Ectodermal cell (in vitro differentiated cells): Measurements from ENCODE around the gene PARP15.

ENCODE experiments used
- H3K27ac ChIP-seq: 2 replicates; pipeline ENCODE4 v1.7.0; 2013; ENCODE audit warnings: mild to moderate bottlenecking, low read depth, low read length; ENCODE audit not compliant: insufficient read depth, poor library complexity, severe bottlenecking
- H3K27me3 ChIP-seq: 2 replicates; pipeline ENCODE4 v1.7.0; 2013; ENCODE audit warnings: mild to moderate bottlenecking, low read length; ENCODE audit not compliant: insufficient read depth, control insufficient read depth, poor library complexity, severe bottlenecking
- H3K36me3 ChIP-seq: one replicate; pipeline ENCODE4 v1.7.0; 2013; ENCODE audit warnings: low read length; ENCODE audit not compliant: control insufficient read depth, insufficient read depth
- H3K4me1 ChIP-seq: one replicate; pipeline ENCODE4 v1.7.0; 2013; ENCODE audit warnings: low read length; ENCODE audit not compliant: control insufficient read depth, insufficient read depth
- H3K4me3 ChIP-seq: 2 replicates; pipeline ENCODE4 v1.7.0; 2013; ENCODE audit warnings: low read depth, low read length, control low read depth; ENCODE audit not compliant: insufficient read depth
- H3K9me3 ChIP-seq: 2 replicates; pipeline ENCODE4 v1.7.0; 2013; ENCODE audit warnings: mild to moderate bottlenecking, low read length, moderate library complexity; ENCODE audit not compliant: control insufficient read depth
- WGBS, 2 experiments: methylation state at CpG; one replicate each; pipeline ENCODE4 v1.1.7; 2013; ENCODE audit warnings: missing lambda C conversion rate in 2 of 2; 5-methylcytosine and 5-hydroxymethylcytosine counted together

The PARP15 gene

DNA sequence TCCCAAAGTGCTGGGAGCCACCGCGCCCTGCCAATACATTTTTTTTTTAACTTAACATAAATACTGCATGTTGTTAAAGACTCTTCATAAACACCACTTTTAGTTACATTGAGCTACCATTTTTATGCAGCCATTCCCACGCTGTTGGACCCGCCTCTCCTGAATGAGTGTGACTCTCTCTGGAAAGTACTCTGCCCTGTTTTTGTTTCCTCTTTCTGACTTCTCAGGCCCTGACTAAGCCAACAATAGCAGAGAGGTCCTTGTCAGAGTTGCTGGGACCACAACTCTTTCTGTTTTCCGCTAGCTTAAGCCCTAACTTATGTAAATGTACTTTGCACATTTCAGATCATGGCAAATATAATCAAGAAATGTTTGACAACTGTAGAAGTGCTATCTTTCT lies 35.2 kb downstream of the PARP15 start:
- H3K27ac ChIP-seq, result no peak overlapping the region
- 92% methylated on average over 5 of the region's 5 CpGs for WGBS, 2 experiments

GRCh38 chr3:122615303-122615702 lies 37.9 kb downstream of the PARP15 start:
- Histone ChIP-seq H3K4me3 (no peak overlapping the region), H3K27me3 (no peaks in the 10 kb centered on the region), H3K4me1 (peaks cover 9% of the 10 kb centered on the region), H3K36me3 (no peaks in the 10 kb centered on the region), H3K27ac (no peak overlapping the region), H3K9me3 (no peaks in the 10 kb centered on the region)
- 20 to 34% methylated on average over 2 of the region's 3 CpGs for WGBS, 2 experiments

More for the DNA sequence above, 35.2 kb downstream of the PARP15 start:
- Histone ChIP-seq H3K4me1 (peaks cover 9% of the 10 kb centered on the region), H3K36me3 (no peaks in the 10 kb centered on the region), H3K4me3 (no peak overlapping the region), H3K9me3 (no peaks in the 10 kb centered on the region), H3K27me3 (no peaks in the 10 kb centered on the region)

- WGBS, 2 experiments, result 76 to 77% methylated on average over 3 of the region's 3 CpGs
- H3K9me3 ChIP-seq, result no peaks in the 10 kb centered on the region
- H3K27ac ChIP-seq, result no peak overlapping the region
- H3K36me3 ChIP-seq, result no peaks in the 10 kb centered on the region
- H3K27me3 ChIP-seq, result no peaks in the 10 kb centered on the region
- H3K4me3 ChIP-seq, result no peak overlapping the region
- H3K4me1 ChIP-seq, result peaks cover 9% of the 10 kb centered on the region
Measured at GRCh38 chr3:122618614-122619013, 41.2 kb downstream of the PARP15 start.

DNA sequence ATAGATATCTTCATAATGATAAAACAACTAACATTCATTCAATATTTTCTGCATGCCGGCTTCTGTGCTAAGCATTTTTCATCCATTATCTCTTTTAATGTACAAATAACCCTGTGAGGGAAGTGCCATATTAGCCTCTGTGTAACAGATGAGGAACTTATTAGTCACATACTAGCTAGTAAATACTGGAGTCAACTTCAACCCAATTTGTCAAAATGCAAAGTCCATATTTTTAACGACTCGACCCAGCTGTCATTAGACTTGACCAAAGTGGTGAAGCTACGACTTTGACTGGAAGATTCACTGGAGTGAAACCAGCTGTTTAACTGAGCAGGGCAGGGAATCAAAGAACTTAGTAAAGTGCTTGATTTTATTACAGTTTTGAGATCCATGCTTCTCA lies 41.6 kb downstream of the PARP15 start:
- Histone ChIP-seq H3K4me3 (no peak overlapping the region), H3K27me3 (no peaks in the 10 kb centered on the region), H3K9me3 (no peaks in the 10 kb centered on the region), H3K27ac (no peak overlapping the region), H3K36me3 (no peaks in the 10 kb centered on the region), H3K4me1 (peaks cover 9% of the 10 kb centered on the region)
- WGBS, 2 experiments, result 93 to 97% methylated on average over 3 to 4 of the region's 4 CpGs

DNA sequence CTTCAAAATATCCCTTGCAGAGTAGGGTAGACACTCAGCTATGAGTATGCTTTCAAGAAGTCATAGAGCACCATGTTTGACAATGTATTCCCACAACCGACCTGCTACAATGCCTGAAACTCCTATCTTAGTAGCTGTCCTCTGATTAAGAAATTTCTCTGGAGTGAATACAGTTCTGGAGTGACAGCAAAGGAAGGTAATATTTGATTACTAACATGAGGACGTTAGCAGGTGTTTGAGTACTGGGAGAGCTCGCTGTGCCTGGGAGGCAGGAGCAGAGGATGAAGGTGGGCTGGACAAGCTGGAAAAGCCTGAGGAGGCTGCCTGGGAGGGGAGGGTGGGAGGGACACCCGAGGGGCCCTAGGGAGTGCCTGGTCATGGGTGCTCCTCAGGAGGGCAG lies 42.9 kb downstream of the PARP15 start:
- Histone ChIP-seq H3K27ac (no peak overlapping the region), H3K4me3 (no peak overlapping the region), H3K36me3 (no peaks in the 10 kb centered on the region), H3K4me1 (peaks cover 5% of the 10 kb centered on the region), H3K9me3 (no peaks in the 10 kb centered on the region), H3K27me3 (no peaks in the 10 kb centered on the region)
- WGBS, 2 experiments, result 86 to 91% methylated on average over 4 of the region's 4 CpGs

- H3K4me1 ChIP-seq, result no peaks in the 10 kb centered on the region
- WGBS, 2 experiments, result 92 to 93% methylated on average over 3 of the region's 3 CpGs
- H3K27me3 ChIP-seq, result no peaks in the 10 kb centered on the region
- H3K9me3 ChIP-seq, result no peaks in the 10 kb centered on the region
- no peak overlapping the region for H3K27ac ChIP-seq
- H3K36me3 ChIP-seq, result no peaks in the 10 kb centered on the region
- H3K4me3 ChIP-seq, result no peak overlapping the region
Measured at GRCh38 chr3:122621112-122621511, 43.7 kb downstream of the PARP15 start.

DNA sequence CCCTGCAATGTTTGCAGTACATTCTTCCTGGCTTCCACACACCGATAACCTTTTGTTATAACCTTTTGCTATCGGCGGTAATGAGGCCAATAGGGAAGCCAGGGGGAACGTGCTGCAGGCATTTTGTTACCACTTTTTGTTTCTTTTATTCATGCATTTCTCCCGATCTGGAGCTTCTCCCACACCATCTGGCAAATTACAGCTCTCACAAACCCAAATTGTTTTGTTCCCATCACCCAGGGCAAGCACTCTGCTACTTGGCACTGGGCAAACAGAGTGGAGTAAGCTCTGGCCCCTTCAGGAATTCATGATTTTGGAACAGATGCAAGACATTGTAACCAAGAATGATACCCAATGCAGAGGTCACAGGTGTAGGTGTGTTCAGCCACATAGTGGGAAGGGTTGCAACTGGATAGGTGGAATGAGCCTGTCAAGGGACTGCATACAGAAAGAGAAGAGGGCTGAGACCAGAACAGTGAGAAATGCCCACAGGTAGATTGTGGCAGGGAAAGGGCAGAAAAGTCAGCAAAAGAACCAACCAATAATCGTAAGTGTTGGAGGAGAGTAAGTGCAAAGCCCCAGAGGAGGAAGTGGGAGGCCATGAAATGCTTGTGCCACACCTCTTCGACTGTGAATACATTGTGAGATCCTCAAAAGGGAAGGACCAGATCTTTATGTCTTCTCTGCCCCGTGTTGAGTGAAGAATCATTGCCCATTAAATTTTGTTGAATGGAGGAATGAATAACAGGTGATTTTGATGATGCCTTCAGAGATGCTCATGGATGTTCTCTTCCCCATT lies 45.8 kb downstream of the PARP15 start:
- 91 to 93% methylated on average over 8 of the region's 8 CpGs for WGBS, 2 experiments
- Histone ChIP-seq H3K4me1 (no peaks in the 10 kb centered on the region), H3K36me3 (no peaks in the 10 kb centered on the region), H3K27me3 (no peaks in the 10 kb centered on the region), H3K27ac (no peak overlapping the region), H3K4me3 (no peak overlapping the region), H3K9me3 (no peaks in the 10 kb centered on the region)

DNA sequence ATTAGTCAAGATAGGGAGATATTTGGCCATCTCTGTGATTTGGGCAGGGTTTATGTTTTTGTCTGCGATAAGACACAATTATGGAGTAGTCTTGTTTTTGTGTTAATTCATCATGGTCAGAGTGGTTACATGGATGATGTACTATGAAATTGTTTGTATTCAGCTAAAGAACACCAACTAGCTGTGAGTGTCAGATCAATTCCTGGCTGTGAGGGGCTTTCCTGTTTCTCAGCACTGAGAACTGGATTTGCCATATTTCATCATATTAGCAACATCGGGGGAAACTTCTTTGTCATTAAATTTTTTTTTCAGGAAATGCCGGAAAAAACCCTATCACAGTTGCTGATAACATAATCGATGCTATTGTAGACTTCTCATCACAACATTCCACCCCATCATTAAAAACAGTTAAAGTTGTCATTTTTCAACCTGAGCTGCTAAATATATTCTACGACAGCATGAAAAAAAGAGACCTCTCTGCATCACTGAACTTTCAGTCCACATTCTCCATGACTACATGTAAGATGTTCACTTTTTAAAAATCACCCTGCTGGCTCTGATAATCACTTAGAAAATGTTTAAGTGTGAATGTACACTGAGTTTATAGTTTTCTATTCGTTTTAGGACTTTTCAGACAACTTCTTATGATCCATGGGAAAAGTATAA lies 49.2 kb downstream of the PARP15 start:
- H3K27me3 ChIP-seq, result no peaks in the 10 kb centered on the region
- H3K9me3 ChIP-seq, result no peaks in the 10 kb centered on the region
- no peak overlapping the region for H3K27ac ChIP-seq
- H3K4me3 ChIP-seq, result no peak overlapping the region
- 92 to 95% methylated on average over 6 of the region's 6 CpGs for WGBS, 2 experiments
- H3K4me1 ChIP-seq, result no peaks in the 10 kb centered on the region
- H3K36me3 ChIP-seq, result no peaks in the 10 kb centered on the region

DNA sequence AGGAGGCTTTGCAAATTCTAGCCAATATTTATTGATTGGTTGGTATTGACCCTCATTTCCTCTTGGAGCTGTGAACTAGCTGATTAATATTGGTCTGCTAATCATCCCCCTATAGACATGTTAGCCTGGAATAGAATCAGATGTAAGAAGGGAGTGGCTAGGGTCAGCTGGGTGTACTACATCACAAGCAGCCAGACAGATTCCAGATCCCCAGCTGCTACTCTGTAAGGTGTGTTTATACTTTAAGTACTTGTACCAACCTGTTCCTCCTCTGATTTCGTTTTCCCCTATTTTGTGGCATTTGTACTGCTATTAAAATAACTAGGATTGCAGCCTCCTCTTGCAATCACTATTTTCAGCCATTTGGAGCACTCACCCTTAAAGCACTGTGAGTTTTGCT lies 49.9 kb downstream of the PARP15 start:
- H3K4me3 ChIP-seq, result no peak overlapping the region
- no peaks in the 10 kb centered on the region for H3K9me3 ChIP-seq
- no peaks in the 10 kb centered on the region for H3K27me3 ChIP-seq
- H3K36me3 ChIP-seq, result no peaks in the 10 kb centered on the region
- H3K4me1 ChIP-seq, result no peaks in the 10 kb centered on the region
- H3K27ac ChIP-seq, result no peak overlapping the region
- WGBS, 2 experiments, result 50 to 100% methylated on average over 1 of the region's 1 CpG

DNA sequence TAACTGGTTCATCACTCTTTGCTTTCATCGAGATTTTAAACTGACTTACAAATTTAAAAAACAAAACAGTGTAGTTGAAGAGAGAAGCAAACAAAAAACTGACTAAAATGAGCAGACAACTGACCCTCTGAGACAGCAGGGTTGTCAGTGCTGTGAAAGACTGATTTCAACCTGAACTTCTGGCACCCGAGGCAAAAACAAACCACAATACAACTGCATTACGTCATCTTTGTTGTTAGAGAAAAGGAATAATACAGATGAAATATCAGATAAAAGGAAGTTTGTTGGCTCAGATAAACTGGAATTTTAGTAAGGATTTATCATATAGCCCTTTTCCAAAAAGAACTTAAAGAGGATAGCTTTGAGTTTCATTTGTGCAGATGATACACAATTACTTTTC lies 51.1 kb downstream of the PARP15 start:
- Histone ChIP-seq H3K9me3 (no peaks in the 10 kb centered on the region), H3K27me3 (no peaks in the 10 kb centered on the region), H3K4me3 (no peak overlapping the region), H3K4me1 (no peaks in the 10 kb centered on the region), H3K27ac (no peak overlapping the region), H3K36me3 (no peaks in the 10 kb centered on the region)
- 91 to 100% methylated on average over 1 to 3 of the region's 3 CpGs for WGBS, 2 experiments
